ENCODE results near the gene SYCP2L.

DNA sequence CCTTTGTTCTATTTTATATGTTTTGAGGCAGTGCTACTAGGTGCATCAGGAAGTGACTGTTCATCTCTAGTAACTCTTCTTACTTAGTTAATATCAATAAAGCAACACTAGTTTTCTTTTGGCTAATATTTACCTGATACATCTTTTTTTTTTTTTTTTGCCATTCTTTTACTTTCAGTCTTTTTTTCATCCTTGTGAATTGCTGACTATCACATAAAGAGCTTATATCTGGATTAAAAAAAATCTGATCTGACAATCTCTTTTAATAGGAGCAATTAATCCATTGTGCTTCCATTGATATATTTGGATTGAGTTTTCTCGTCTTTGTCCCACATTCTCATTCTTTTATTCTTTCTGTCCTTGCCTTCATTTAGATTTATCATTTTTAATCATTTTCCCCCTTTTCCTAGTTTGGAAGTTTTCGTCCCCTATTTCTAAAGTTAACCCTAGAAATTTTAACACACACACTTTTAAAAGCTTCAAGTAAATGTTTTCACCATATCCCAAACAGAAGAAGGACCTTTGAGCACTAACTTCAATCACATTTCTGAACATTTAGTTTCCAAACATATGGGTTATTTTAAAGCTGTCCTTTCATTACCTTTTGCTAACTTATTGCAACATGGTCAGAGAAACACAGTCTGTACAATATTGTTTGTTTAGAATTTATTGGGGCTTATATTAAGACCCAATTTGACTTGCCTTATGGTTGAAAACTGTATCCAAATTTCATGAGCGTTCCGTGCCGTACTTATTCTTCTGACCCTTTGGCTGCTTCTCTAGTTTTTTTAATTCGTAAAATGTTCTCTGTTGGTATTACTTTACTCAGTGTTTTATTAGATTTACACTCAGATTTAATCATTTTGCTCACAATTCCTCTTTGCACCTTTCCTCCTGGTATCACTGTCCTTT, 63.0 kb downstream of the SYCP2L start:
- TF ChIP-seq, protein P1, sequence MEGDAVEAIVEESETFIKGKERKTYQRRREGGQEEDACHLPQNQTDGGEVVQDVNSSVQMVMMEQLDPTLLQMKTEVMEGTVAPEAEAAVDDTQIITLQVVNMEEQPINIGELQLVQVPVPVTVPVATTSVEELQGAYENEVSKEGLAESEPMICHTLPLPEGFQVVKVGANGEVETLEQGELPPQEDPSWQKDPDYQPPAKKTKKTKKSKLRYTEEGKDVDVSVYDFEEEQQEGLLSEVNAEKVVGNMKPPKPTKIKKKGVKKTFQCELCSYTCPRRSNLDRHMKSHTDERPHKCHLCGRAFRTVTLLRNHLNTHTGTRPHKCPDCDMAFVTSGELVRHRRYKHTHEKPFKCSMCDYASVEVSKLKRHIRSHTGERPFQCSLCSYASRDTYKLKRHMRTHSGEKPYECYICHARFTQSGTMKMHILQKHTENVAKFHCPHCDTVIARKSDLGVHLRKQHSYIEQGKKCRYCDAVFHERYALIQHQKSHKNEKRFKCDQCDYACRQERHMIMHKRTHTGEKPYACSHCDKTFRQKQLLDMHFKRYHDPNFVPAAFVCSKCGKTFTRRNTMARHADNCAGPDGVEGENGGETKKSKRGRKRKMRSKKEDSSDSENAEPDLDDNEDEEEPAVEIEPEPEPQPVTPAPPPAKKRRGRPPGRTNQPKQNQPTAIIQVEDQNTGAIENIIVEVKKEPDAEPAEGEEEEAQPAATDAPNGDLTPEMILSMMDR (IDR thresholded peaks at IDR 0.05) = no peak
- TF ChIP-seq POLR2A (IDR thresholded peaks at IDR 0.05) = no peak
